NCI-H187 (cell line): ENCODE data around the gene RALY.

Experiments used
- DNase-seq, 2 experiments: peaks; one replicate each; lab custom pipeline; 2025; lab: John Stamatoyannopoulos, UW

RALY gene

DNA sequence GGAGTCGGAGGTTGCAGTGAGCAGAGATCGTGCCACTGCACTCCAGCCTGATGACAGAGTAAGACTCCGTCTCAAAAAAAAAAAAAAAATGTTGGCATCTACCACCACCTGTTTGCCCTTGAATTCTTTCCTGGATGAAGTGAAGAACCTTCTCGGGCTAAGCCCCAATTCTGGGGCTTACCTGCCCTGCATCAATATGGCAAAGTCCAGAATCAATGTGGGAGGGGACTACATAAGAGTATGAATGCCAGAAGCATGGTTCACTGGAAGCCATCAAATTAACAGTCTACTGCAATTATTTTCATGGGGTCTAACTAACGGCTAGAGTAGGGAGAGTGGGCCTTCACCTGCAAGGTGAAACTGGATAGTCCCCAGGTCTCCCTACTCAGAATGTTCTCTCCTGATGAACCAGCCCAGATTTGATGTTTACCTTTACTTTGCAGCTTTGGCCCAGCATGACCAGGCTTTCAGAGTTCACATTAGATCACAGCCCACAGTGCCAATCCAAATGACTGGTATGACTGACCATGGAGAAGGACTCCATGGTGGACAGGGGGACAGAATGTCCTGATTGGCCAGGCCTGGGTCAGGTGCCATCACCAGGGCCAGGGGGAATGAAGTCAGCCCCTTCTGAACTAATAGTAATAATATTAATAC lies 7.0 kb upstream of the RALY start:
- DNase-seq = no peak

DNA sequence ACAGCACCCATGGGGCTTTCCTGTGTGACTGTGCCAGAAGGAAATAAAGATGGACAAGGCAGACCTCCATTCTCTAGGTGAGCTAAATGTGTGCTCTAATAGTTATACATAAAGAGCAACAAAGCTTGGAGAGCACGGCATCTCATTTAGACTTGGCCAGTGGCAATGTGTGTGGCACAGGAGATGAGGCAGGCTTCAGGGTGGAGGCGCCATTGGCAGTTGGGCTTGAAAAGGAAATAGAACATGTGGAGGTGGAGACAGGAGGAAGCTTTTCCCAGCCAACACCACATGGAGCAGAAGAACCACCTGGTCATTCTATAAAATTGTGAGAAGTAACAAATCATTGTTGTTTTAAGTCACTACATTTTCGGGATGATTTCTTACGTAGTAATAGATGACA lies 3.6 kb upstream of the RALY start:
- no peak for DNase-seq

DNA sequence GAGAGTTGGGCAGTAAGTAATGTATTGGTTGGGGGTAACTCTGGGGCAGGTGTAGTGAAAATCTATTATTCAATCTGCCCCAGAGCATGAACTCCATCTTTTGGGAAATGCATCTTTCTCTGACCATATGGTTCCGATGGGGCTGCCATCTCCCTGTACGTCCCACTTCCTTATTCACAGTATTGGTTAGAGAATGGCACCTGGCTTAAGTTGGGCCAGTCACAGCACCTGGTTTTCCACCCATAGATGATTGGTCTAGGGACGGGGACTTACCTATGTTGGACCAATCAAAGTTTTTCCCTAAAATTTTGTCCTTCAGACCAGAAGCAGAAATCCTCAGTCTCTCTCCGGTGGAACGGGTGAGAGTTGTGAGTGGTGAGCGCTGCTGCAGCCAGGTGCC lies 2.2 kb upstream of the RALY start:
- DNase-seq = no peak

DNA sequence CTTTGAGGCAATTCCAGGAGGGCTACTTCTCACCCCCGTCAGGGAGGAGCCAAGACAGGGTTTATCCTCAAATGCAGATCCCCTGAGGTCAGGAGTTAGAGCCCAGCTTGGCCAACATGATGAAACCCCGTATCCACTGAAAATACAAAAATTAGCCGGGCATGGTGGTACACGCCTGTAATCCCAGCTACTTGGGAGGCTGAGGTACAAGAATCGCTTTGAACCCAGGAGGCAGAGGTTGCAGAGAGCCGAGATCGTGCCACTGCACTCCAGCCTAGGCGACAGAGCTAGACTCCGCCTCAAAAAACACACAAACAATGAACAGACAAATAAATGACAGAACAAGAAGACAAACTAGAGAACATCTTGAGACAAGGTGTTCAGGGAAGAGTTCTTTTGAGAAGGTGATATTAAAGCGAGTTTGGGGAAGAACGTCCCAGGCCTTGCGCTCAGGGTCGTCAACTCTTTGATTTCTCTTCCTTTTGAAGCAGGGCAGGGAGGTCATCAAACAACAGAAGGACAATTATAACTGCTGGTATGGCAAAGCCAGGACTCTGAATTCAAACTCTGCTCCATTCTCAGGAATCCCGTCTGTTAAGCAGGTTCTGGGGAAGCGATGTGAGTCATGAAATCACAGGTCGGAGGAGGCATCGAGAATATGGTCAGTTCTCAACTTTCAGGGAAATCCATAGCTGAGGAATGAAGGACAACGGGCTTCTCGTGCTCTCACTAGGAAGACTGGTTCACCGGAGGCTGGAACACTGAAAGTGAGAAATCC lies 1.4 kb upstream of the RALY start:
- no peak for DNase-seq

DNA sequence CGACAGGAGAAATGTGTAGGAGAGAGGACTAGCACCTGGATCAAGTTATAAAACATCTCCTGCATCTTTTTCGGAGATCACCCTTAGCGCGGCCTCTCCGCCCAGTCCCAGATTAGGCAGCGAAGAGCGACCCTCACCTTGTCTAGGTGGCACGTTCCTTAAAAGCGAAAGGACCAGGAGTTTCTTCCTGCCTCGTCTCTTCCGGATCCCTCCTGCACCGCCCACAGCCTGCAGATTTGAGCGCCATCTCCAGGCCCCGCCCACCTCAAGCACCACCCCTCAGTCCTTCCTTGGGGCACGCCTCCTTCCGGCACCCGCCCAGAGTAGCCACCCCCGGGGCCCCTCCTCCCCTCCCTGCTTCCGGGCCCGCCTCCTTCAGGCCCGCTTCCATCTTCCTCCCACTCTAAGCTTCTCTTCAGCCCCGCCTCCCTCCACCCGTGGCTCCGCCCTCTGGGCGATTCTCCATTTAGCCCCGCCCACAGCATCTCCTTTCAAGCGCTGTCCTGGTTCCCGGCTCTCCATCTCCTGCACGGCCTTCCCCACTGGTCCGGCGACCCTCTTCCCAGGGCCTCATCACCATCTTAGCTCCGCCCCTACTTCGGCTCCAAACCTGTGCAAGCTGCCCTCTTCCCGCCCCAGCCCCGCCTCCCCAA lies 662 bp upstream of the RALY start:
- peak; percentile 96 to 100 for DNase-seq

DNA sequence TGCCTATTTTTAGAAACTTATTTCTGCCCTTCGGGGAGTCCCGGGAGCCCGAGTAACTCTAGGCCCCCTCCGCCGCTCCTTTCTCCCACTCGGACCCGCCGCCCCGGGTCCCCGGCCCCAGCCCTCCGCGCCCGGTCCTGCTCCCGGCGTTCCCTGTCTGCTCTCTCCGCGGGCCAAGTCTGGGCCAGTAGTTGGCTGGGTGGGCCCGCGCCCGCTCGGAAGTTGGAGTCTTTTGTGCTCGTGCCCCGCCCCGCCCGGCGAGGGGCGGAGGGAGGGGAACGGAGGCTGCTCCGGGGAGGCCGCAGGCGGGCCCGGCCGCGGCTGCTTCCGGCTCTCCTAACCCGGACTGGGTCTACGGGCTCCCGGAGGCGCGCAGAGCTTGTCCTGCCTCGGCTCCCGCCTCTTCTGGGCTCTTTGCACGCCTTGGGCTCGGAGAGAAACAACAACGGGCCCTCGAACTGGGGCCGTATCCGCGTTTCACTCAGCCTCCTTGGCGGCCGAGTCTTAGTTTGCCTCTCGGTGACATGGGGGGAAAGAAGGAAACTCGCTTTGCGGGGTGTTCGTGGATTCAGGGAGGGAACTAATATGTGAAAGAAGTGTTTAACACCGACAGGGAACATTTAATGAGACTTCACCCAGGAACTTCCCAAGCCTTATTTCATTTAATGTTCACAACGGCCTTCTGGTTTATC lies 657 bp downstream of the RALY start:
- peak in 1 of 2 experiments; percentile 58 for DNase-seq

DNA sequence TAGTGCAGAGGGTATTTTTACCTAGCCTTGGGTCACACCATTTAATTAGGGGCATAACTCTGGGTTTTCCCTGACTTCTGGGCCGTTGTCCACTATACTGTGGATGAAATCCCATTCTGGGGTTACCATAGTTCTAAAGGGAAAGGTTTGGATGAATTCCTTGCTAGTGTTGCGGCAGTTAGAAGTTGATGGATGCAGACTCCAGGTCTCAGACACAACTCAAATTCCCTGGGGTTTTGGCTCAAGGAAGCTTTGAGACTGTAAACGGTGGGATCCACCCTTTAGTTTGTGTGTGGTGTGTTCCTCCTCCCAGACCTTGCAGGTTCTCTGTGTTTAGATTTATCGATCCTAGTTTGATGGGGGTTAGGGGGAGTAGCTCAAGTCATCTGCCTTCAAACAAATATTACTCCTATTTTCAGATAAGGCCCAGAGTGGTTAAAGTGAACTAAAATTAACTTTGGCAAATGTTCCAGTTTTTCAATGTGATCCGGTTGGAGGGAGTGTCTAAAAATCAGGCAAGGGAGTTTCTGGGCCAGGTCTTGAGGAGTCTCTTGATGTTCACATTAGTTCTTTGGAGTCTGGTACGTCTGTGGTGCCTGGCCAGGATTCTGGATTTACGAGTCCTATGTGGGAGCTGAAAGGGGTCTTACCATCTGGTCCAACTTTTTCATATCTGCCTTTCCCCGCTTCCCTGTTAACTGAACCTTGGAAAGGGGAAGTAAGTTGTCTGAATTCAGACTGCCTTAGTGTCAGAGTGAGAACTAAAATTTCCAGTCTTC lies 1.5 kb downstream of the RALY start:
- DNase-seq = no peak

DNA sequence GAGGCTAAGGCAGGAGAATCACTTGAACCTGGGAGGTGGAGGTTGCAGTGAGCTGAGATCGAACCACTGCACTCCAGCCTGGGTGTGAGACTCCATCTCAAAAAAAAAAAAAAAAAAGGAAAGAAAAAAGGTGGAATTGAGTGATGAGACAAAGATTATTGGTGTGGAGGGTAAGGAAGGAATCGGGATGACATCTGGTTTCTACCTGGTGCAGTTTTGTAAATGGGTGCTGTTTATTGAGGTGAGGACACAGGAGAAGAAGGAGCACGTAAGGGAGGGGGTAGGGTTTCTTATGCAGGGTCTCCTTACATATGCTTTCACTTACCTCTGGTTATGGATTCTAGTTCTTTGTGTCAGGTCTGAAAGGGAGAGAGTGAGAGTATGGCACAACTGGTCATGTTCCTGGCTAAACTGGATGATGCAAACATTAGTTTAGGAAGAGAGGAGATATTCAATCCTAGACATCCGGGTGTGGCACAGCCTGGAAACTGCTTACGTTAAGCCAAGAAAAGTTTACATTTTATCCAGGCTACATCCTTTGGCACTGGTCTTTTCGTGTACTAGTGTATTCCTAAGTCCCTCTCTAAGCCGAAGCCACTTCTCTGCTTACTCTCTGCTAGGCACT lies 5.4 kb downstream of the RALY start:
- DNase-seq = no peak

DNA sequence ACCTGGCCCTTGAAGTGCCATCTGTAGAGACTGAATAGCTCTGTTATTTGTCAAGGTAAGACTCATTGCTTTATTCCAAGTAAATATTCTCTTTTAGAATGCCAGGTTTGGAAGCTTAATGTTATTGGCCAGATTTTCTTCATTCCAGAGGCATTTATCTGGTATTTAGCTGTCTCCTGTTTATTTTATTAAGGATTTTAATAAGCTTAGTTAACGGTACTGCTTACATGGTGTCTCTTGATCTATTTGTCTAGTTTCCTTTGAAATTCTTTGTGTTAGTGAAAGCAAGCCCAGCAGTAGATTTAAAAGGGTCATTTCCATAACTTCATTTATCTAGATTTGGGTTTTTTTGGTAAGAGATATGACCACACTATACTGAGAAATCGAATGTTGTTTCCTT lies 7.7 kb downstream of the RALY start:
- DNase-seq = no peak

DNA sequence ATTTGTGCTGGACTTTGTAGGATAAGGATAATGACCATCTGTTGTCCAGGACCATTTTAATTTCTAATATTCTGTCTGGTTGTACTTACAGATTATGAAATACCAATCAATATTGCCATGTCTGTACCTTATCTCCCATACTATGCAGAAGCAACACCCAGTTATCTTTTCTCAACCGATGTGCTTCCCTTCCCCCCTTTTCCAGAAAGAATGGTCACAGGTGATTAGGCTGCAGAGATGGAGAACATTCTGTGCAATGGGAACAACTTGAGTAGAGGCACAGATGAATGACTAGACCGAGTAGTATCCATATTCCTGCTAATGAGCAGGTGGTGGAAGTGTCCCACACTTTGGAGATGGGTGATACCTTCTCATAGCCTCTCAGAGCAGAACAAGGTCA lies 10.5 kb downstream of the RALY start:
- no peak for DNase-seq

DNA sequence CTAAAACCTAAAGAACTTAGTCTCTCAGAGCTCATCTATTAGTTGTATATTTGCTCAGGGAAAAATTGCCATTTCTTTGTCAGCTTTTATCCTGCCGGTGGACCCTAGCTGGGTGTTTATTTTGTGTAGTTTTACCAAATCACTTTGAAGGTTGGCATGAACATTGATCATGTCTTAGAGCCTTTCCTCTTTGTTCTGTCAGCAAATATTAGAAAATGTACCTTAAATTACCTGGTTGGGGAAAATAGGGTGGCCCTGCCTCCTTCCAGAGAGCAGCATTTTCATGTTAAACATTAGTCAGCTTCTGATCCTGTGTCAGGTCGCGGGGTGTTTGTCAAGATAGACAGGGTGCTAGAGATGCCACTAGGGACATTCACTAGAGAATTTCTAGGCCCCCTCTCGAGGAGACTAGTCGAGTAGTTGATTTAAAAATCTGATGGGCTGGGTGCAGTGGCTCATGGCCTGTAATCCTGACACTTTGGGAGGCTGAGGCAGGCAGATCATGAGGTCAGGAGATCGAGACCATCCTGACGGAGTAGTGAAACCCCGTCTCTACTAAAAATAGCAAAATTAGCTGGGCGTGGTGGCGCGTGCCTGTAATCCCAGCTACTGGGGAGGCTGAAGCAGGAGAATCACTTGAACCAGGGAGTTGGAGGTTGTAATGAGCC lies 11.2 kb downstream of the RALY start:
- no peak for DNase-seq

DNA sequence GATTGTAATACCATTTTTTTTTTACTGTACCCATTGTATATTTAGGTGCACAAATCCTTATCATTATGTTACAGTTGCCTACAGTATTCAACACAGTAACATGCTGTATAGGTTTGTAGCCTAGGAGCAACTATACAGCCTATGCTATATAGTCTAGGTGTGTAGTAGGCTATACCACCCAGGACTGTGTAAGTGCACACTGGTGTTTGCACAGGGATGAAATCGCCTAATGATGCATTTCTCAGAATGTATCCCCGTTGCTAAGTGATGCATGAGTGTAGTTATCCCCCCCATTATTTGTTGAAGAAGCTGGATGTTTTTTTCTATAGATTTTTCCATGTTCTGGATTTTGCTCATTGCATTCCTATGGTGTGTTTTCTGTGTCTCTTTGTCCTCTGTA lies 12.9 kb downstream of the RALY start:
- DNase-seq = no peak

DNA sequence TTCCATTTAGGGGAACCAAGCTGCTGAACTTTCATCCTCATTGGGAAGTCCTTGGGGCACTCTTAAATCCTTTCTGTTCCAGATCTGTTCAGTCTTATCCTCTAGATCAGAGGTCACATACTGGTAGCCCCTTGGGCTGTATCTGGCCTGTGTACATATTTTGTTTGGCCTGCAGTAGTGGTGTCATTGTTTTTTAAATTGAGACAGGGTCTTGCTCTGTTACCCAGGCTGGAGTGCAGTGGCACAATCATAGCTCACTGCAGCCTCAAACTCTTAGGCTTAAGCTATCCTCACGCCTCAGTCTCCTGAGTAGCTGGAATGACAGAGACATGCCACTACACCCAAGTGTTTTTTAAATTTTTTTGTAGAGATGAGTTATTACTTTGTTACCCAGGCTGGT lies 14.8 kb downstream of the RALY start:
- no peak for DNase-seq

DNA sequence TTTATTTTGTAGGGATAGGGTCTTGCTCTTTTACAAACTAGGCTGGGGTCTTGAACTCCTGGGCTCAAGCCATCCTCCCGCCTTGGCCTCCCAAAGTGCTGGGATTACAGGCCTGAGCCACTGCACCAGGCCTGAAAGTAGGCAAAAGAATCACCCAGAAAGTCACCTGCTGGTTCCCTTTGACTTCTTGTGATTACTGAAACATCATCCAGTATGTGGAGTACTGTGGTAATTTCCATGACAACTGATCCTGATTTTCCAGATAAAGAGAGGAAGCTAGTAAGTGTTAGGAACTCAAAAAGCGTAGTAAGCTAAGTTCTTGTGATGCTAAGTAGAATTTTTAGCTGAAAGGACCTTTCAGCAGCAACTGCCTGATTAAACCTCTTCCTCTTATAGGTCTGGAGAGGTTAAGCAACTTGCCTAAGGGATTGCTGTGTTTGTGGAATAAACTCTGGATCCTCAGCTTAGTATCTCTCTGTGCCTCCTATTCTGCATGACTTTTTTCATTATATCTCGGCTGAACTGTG lies 16.8 kb downstream of the RALY start:
- no peak for DNase-seq

DNA sequence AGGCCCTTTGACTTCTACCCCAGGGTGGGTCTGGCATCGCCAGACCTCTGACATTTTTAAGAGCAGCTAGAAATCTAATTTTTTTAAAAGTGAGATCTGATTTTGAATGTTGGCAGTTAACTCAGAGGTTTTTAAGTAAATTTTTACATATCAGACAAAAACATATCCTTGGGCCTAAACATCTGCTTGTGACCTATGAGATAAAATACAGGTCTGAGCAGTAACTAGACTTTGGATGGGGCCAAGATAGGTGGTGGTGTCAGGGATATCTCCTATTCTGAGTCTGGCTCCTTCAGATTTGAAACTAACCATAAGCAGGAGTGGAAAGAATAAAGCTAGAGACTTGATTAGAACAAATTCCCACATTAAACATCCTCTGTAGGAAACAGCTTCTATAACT lies 17.6 kb downstream of the RALY start:
- no peak for DNase-seq

DNA sequence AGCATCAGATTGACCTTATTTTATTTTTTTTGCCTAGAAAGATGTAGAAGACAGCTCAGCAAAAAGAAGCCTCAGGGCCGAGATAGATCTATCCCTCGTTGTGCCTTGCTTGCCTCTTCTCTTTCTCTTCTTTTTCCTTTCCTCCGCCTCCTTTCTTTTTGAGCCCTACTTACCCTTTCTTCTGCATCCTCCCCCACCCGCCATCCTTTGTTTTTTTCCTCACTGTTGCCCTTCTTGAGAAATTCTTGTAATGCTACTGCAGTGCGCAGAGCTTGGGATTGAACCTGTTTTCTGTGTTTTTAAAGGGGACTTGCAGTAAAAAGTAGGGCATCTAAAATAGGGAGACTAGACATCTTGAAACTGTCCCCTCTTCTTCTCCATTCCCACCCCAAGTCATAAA lies 18.6 kb downstream of the RALY start:
- no peak for DNase-seq

DNA sequence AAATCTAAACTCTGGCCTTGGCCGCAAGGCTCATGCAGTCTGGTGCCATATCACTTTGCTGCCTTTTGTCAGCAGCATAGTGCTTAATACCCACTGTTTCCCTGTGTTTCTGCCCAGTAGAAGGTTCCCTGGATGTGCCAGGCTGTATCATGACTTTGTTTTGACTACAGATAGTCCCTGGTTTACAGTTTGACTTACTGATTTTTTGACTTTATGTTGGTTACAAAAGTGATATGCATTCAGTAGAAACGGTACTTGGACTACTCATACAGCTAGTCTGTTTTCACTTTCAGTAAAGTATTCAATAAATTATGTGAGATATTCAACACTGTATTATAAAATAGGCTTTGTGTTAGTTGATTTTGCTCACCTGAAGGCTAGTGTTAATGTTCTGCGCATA lies 19.0 kb downstream of the RALY start:
- no peak for DNase-seq

DNA sequence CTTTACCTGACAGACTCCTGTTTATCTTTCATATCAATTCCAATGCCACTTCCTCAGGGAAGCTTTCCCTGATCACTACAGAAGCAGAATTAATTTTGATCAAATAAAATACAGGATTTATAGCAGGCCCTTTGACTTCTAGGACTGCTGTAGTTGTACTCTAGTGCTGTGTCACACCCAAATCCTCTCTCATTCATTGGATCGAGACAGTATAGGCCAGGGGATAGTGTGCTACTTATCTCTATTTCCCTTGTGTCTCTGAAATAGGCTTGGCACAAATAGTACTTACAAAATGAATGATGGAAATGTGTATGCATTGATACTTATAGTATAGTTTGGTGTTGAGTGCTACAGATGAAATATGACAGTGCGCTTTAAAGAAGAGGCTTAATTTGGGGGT lies 19.8 kb downstream of the RALY start:
- DNase-seq = no peak

DNA sequence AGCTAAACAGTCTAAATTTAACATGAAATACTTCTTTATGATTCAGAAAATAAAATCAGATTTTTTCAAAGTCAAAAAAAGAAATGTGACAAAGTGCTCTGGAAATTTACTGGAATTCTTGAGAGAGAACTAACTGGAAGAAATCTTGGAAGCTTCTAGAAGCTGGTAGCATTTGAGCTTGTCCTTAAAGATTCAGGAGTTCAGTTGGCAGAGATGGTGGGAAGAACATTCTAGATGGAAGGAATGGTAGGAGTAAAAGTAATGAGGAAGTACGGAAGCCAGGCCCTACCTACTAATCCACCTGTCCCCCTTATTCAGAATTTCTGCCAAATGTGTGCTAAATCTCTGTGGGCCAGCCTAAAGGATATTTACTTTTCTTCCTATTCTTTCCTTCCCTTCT lies 21.2 kb downstream of the RALY start:
- DNase-seq = no peak

DNA sequence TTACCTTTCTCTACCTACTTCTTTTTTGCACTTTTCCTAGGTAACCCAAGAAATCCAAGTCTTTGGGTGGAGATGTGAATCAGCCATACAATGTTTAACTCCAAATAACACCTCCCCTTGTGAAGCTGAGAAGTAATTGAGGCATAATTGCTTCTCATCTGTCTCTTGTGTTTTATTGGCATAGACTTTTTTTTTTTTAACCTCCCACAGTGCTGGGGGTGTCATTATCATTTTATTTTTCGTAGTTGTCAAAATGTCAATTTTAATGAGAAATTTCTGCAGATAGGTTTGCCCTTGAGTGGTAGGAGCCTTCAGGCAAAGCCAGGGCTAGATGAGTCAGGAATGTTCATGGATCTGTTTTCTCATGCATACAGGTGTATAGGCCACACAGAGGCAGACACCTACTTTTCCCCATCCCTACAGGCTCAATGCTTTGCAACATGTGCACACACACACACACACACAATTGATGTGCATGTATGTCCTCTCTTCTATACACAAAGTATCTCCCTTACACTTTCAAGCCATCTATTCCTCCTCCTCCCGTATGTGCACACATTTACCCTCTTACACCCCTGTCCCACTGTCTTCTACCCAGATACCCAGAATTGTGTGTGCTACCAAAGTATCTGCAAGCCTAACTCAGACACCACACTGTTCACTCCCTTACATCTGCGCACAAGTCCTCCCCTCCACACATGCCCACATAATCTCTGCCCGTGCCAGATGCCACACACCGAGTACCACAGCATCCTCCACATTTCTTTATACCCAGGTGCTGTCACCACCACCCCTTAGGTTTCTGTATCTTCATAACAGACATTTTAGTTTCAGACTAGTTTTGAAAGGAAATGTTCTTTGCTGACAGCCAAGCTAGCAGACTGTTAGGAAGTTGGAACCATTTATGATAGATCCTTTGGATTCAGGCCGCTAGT lies 22.0 kb downstream of the RALY start:
- DNase-seq = no peak
